ENCODE data around the gene OSBPL2.

OSBPL2 gene

GRCh38 chr20:62285722-62286121 lies 47.4 kb downstream of the OSBPL2 start:
- Histone ChIP-seq H3K4me3 (IDR thresholded peaks at IDR 0.05; ENCODE audit: insufficient read depth, low read depth, low read length) (no peak overlapping the region), H3K4me1 (ENCODE audit: low read depth, poor library complexity, severe bottlenecking) (no peaks in the 10 kb centered on the region), H3K9ac (no peak overlapping the region), H3K79me2 (ENCODE audit: insufficient read depth, low read depth) (no peaks in the 10 kb centered on the region), H2AFZ (ENCODE audit: low read depth) (no peak overlapping the region), H3K27me3 (ENCODE audit: insufficient read depth, low read depth) (no peaks in the 10 kb centered on the region), H3K36me3 (ENCODE audit: insufficient read depth) (no peaks in the 10 kb centered on the region), H3K4me2 (no peak overlapping the region), H4K20me1 (ENCODE audit: insufficient read depth) (no peaks in the 10 kb centered on the region), H3K27ac (no peak overlapping the region)
- TF ChIP-seq CTCF (conservative IDR thresholded peaks at IDR 0.05; ENCODE audit: low read depth, low read length), result no peak

GRCh38 chr20:62286493-62287064 lies 48.3 kb downstream of the OSBPL2 start:
- no peaks in the 10 kb centered on the region for H3K36me3 ChIP-seq (ENCODE audit: insufficient read depth)
- no peak overlapping the region for H3K4me2 ChIP-seq
- H3K4me1 ChIP-seq (ENCODE audit: low read depth, poor library complexity, severe bottlenecking), result no peaks in the 10 kb centered on the region

GRCh38 chr20:62287129-62287528 lies 48.8 kb downstream of the OSBPL2 start:
- no peaks in the 10 kb centered on the region for H3K36me3 ChIP-seq (ENCODE audit: insufficient read depth)
- H4K20me1 ChIP-seq (ENCODE audit: insufficient read depth), result no peaks in the 10 kb centered on the region
- H2AFZ ChIP-seq (ENCODE audit: low read depth), result no peak overlapping the region
- no peak for TF ChIP-seq CTCF (conservative IDR thresholded peaks at IDR 0.05; ENCODE audit: low read depth, low read length)
- H3K79me2 ChIP-seq (ENCODE audit: insufficient read depth, low read depth), result no peaks in the 10 kb centered on the region
- no peak overlapping the region for H3K27ac ChIP-seq
- no peaks in the 10 kb centered on the region for H3K4me1 ChIP-seq (ENCODE audit: low read depth, poor library complexity, severe bottlenecking)
- H3K4me3 ChIP-seq (IDR thresholded peaks at IDR 0.05; ENCODE audit: insufficient read depth, low read depth, low read length), result no peak overlapping the region
- H3K27me3 ChIP-seq (ENCODE audit: insufficient read depth, low read depth), result no peaks in the 10 kb centered on the region
- no peak overlapping the region for H3K9ac ChIP-seq
- no peak overlapping the region for H3K4me2 ChIP-seq

More at GRCh38 chr20:62286493-62287064, 48.3 kb downstream of the OSBPL2 start:
- H3K27me3 ChIP-seq (ENCODE audit: insufficient read depth, low read depth), result no peaks in the 10 kb centered on the region
- no peak overlapping the region for H3K27ac ChIP-seq
- H3K4me3 ChIP-seq (IDR thresholded peaks at IDR 0.05; ENCODE audit: insufficient read depth, low read depth, low read length), result no peak overlapping the region
- H4K20me1 ChIP-seq (ENCODE audit: insufficient read depth), result no peaks in the 10 kb centered on the region
- TF ChIP-seq CTCF (conservative IDR thresholded peaks at IDR 0.05; ENCODE audit: low read depth, low read length), result no peak
- H3K79me2 ChIP-seq (ENCODE audit: insufficient read depth, low read depth), result no peaks in the 10 kb centered on the region
- no peak overlapping the region for H3K9ac ChIP-seq
- no peak overlapping the region for H2AFZ ChIP-seq (ENCODE audit: low read depth)

- Histone ChIP-seq H3K79me2 (ENCODE audit: insufficient read depth, low read depth) (no peaks in the 10 kb centered on the region), H3K9ac (no peak overlapping the region), H3K4me3 (IDR thresholded peaks at IDR 0.05; ENCODE audit: insufficient read depth, low read depth, low read length) (no peak overlapping the region), H4K20me1 (ENCODE audit: insufficient read depth) (no peaks in the 10 kb centered on the region), H3K4me1 (ENCODE audit: low read depth, poor library complexity, severe bottlenecking) (no peaks in the 10 kb centered on the region), H3K27me3 (ENCODE audit: insufficient read depth, low read depth) (no peaks in the 10 kb centered on the region), H3K4me2 (no peak overlapping the region), H2AFZ (ENCODE audit: low read depth) (no peak overlapping the region), H3K27ac (no peak overlapping the region), H3K36me3 (ENCODE audit: insufficient read depth) (no peaks in the 10 kb centered on the region)
- no peak for TF ChIP-seq CTCF (conservative IDR thresholded peaks at IDR 0.05; ENCODE audit: low read depth, low read length)
Measured at GRCh38 chr20:62287759-62288534, 49.6 kb downstream of the OSBPL2 start.
